ENCODE results near the gene KLF6. TPM values are rescaled to one million over a fixed set of nuclear protein-coding genes. Genes with fewer than 3 reads are reported as not detected.
A peak's percentile ranks its signal among the peaks of the same experiment; 100 is the strongest.

The KLF6 gene
- total and polyA plus RNA-seq, 9 of the 15 experiments (the other 6 are each of a cell fraction or from before 2014, with no cell fraction given), result 3.2 to 23.9 (median 8.0) TPM

DNA sequence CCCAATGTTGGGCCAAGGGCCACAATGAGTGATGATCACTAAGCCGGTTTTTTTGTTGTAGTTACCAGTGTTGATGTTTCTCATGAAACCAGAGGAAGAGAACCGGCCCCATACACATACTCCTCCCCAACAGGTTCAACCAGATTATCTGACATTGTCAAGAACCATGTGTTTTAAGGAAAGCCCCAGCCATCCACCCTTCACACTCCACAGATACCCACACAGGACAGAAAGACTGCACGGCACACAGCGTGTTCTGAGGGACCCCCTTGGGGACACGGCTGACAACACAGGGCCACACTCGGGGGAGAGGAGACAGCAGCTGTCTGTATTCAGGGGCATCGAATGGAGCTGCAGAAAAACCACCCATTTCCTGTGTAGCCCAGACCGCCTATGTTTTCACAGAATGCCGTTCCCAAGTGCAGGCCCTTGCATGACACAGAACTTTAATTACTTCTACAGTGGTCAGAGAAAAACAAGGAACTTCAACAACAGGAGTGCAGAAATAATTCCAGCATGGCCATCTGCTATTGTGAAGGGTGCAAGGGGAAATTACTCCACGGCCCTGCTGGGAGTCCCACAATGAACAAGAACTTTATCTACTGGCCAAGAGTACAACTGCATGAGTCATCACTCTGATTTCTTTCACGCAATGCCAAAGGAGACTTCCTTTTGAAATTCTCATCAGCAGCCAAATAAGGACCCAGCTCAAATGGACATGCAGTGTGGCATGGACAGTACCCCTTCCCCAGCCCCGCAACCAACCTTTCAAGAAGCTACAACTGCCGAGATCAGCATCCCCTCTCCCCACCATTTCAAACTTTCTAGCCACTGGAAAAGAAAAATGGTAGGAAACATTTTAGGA, 2.3 kb downstream of the KLF6 start (continued):
- TF ChIP-seq, protein P1, sequence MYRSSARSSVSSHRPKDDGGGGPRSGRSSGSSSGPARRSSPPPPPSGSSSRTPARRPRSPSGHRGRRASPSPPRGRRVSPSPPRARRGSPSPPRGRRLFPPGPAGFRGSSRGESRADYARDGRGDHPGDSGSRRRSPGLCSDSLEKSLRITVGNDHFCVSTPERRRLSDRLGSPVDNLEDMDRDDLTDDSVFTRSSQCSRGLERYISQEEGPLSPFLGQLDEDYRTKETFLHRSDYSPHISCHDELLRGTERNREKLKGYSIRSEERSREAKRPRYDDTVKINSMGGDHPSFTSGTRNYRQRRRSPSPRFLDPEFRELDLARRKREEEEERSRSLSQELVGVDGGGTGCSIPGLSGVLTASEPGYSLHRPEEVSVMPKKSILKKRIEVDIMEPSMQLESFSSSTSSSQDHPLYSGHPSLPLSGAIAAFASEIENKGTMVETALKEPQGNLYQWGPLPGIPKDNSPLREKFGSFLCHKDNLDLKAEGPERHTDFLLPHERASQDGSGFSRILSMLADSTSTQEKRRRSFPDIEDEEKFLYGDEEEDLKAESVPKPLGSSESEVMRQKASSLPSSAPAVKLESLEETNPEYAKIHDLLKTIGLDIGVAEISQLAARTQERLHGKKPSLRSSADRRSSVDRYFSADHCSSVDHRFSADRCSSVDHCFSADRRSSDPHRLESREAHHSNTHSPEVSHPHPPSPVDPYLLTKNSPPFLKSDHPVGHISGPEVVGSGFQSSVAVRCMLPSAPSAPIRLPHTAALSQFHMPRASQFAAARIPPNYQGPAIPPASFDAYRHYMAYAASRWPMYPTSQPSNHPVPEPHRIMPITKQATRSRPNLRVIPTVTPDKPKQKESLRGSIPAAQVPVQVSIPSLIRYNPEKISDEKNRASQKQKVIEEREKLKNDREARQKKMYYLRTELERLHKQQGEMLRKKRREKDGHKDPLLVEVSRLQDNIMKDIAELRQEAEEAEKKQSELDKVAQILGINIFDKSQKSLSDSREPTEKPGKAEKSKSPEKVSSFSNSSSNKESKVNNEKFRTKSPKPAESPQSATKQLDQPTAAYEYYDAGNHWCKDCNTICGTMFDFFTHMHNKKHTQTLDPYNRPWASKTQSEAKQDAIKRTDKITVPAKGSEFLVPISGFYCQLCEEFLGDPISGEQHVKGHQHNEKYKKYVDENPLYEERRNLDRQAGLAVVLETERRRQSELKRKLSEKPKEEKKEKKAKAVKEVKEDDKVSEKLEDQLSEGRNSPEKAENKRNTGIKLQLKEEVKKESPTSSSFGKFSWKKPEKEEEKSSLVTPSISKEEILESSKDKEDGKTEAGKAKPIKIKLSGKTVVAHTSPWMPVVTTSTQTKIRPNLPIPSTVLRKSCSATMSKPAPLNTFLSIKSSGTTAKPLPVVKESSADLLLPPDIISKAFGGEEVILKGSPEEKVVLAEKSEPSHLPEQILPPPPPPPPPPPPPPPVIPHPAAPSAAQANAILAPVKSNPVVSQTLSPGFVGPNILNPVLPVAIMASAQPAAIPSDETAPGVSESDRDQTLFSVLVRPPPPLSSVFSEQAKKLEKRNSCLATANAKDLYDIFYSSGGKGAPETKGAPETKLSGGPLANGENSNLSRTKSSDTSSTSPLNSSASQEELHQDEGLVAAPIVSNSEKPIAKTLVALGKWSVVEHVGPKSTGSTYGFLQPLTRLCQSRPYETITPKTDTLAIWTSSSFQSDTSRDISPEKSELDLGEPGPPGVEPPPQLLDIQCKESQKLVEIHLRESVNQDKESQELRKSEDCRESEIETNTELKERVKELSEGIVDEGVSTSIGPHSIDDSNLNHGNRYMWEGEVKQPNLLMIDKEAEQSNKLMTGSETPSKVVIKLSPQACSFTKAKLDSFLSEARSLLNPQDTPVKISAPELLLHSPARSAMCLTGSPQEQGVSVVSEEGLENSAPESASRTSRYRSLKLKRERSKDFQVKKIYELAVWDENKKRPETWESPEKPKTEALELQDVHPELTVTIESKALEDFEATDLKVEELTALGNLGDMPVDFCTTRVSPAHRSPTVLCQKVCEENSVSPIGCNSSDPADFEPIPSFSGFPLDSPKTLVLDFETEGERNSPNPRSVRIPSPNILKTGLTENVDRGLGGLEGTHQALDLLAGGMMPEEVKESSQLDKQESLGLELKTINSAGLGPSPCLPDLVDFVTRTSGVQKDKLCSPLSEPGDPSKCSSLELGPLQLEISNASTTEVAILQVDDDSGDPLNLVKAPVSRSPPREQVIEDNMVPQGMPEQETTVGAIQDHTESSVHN (IDR thresholded peaks at IDR 0.05; ENCODE audit: borderline replicate concordance in 1 of 2, low read depth in 1 of 2), result 0 out of 4 replicates have a peak, but pooled peaks of 1 of the 2 experiments have one; percentile 47
- TF ChIP-seq FOS (IDR thresholded peaks at IDR 0.05; ENCODE audit: extremely low read depth, insufficient read length) (peak; percentile 41), EP400 (IDR thresholded peaks at IDR 0.05) (peak; percentile 54; the same call in 1 of the 2 replicates), POLR2A (conservative IDR thresholded peaks at IDR 0.05) (0 out of 2 replicates have a peak, but pooled peaks have one; percentile 6), NFE2 (IDR thresholded peaks at IDR 0.05; ENCODE audit: low read depth) (peak; percentile 87), JUN (IDR thresholded peaks at IDR 0.05; ENCODE audit: borderline replicate concordance, low read depth, low read length) (peak; percentile 89), JUN (CRISPR knock-in tag; IDR thresholded peaks at IDR 0.05; ENCODE audit: borderline replicate concordance) (no peak), POLR2AphosphoS2 (IDR thresholded peaks at IDR 0.05; ENCODE audit: low read length) (no peak), MEIS2 (IDR thresholded peaks at IDR 0.05; ENCODE audit: partially characterized antibody) (no peak), NCOR1 (IDR thresholded peaks at IDR 0.05) (peak; percentile 39; the same call in 1 of the 2 replicates)
- TF ChIP-seq, protein P2, sequence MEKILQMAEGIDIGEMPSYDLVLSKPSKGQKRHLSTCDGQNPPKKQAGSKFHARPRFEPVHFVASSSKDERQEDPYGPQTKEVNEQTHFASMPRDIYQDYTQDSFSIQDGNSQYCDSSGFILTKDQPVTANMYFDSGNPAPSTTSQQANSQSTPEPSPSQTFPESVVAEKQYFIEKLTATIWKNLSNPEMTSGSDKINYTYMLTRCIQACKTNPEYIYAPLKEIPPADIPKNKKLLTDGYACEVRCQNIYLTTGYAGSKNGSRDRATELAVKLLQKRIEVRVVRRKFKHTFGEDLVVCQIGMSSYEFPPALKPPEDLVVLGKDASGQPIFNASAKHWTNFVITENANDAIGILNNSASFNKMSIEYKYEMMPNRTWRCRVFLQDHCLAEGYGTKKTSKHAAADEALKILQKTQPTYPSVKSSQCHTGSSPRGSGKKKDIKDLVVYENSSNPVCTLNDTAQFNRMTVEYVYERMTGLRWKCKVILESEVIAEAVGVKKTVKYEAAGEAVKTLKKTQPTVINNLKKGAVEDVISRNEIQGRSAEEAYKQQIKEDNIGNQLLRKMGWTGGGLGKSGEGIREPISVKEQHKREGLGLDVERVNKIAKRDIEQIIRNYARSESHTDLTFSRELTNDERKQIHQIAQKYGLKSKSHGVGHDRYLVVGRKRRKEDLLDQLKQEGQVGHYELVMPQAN (IDR thresholded peaks at IDR 0.05; ENCODE audit: borderline replicate concordance), result 0 out of 2 replicates have a peak, but pooled peaks have one; percentile 27

Data from K562 (cell line).